PC-9 (cell line): ENCODE data around the gene MRPL3. TPM values are rescaled to one million over a fixed set of nuclear protein-coding genes. Genes with fewer than 3 reads are reported as not detected.

ENCODE experiments used
- BruUV-seq: library from RNA; stranded (reverse); fragments of 400-500 nt; replicated peaks from 2 replicates; lab custom pipeline; 2021; lab: Mats Ljungman, UMichigan
- CTCF ChIA-PET: fragments of 300-600 bp; sonication (Branson Sonifier 250); formaldehyde crosslinking; loops from one replicate; lab custom pipeline; 2022; ENCODE audit warnings: antibody characterized with exemption; lab: Charles Lee
- POLR2A ChIA-PET: fragments of 300-600 bp; sonication (Branson Sonifier 250); formaldehyde crosslinking; loops from one replicate; lab custom pipeline; 2022; ENCODE audit warnings: antibody characterized with exemption; ENCODE audit not compliant: unreplicated experiment; lab: Charles Lee
- DNase-seq, 2 experiments: peaks; one replicate each; pipeline versions ENCODE4 v3.0.0 to v3.0.0-alpha.2; 2015 to 2022; ENCODE audit warnings: mixed read lengths in 1 of 2
- H2AFZ ChIP-seq: fragments of 200-600 bp; sonication (generic); 2 replicates; pipeline ENCODE4 v1.8.1; 2017; ENCODE audit warnings: antibody characterized with exemption
- H3F3A ChIP-seq: fragments of 200-600 bp; sonication (generic); 2 replicates; pipeline ENCODE4 v1.8.1; 2017; ENCODE audit warnings: antibody characterized with exemption, mild to moderate bottlenecking, low read depth; ENCODE audit not compliant: insufficient read depth
- H3K27ac ChIP-seq: fragments of 200-600 bp; sonication (generic); 2 replicates; pipeline ENCODE4 v1.6.1; 2016; ENCODE audit warnings: mixed run types
- H3K27me3 ChIP-seq: fragments of 200-600 bp; sonication (generic); 2 replicates; pipeline ENCODE4 v1.6.1; 2016; ENCODE audit warnings: low read depth, mixed run types; ENCODE audit not compliant: insufficient read depth
- H3K36me3 ChIP-seq: fragments of 200-600 bp; sonication (generic); 2 replicates; pipeline ENCODE4 v1.6.1; 2016; ENCODE audit warnings: low read depth, mixed run types
- H3K4me1 ChIP-seq: fragments of 200-600 bp; sonication (generic); replicated peaks from 2 replicates; pipeline ENCODE4 v1.6.1; 2016; ENCODE audit warnings: mixed run types; ENCODE audit not compliant: insufficient read depth
- H3K4me2 ChIP-seq: fragments of 200-600 bp; sonication (generic); 2 replicates; pipeline ENCODE4 v1.6.1; 2017; ENCODE audit warnings: mixed run types
- H3K4me3 ChIP-seq: fragments of 200-600 bp; sonication (generic); 2 replicates; pipeline ENCODE4 v1.6.1; 2016; ENCODE audit warnings: mixed run types
- H3K79me2 ChIP-seq: fragments of 200-600 bp; sonication (generic); 2 replicates; pipeline ENCODE4 v1.6.1; 2017; ENCODE audit warnings: low read depth, mixed run types
- H3K9me2 ChIP-seq: fragments of 200-600 bp; sonication (generic); 2 replicates; pipeline ENCODE4 v1.8.1; 2017; ENCODE audit warnings: mild to moderate bottlenecking; ENCODE audit not compliant: insufficient read depth
- H3K9me3 ChIP-seq: fragments of 200-600 bp; sonication (generic); 2 replicates; pipeline ENCODE4 v1.8.1; 2016; ENCODE audit warnings: low read depth; ENCODE audit not compliant: insufficient read depth
- H4K20me1 ChIP-seq: fragments of 200-600 bp; sonication (generic); 2 replicates; pipeline ENCODE4 v1.8.1; 2017; ENCODE audit not compliant: insufficient read depth
- EZH2 ChIP-seq: fragments of 200-600 bp; sonication (generic); IDR thresholded peaks from 2 replicates; pipeline ENCODE4 v1.8.0; 2017; ENCODE audit warnings: antibody characterized with exemption, low read depth
- intact Hi-C: fragments of 100-400 bp; cut with micrococcal nuclease; formaldehyde crosslinking; loops from one replicate; pipeline ENCODE4 v1.10.0; 2022; ENCODE audit not compliant: unreplicated experiment
- total RNA-seq: library from RNA; stranded (reverse); gene quantifications from 2 replicates; pipeline ENCODE4 v1.2.3, GENCODE V29; 2021
- TF ChIP-seq, protein P1 (sequence below): fragments of 200-600 bp; sonication (generic); conservative IDR thresholded peaks from 2 replicates; pipeline ENCODE4 v1.6.1; 2017; ENCODE audit warnings: mixed run types, antibody characterized with exemption, mild to moderate bottlenecking, moderate library complexity

The MRPL3 gene
- total RNA-seq, 1 experiment from 2014 or later, result 109 TPM

GRCh38 chr3:131417751-131418150 lies 85.0 kb downstream of the MRPL3 start:
- H3K27me3 ChIP-seq, result no peaks in the 10 kb centered on the region
- no peaks in the 10 kb centered on the region for H3K4me1 ChIP-seq
- H3K4me2 ChIP-seq, result no peak overlapping the region
- no peaks in the 10 kb centered on the region for H3K9me3 ChIP-seq
- DNase-seq, result no peak
- ChIA-PET CTCF (no interaction called here), POLR2A (no interaction called here)
- H3K36me3 ChIP-seq, result no peaks in the 10 kb centered on the region
- no peaks in the 10 kb centered on the region for H3K79me2 ChIP-seq
- H4K20me1 ChIP-seq, result no peaks in the 10 kb centered on the region
- BruUV-seq, result no TSS peak
- no peak overlapping the region for H3K27ac ChIP-seq
- intact Hi-C loops, result no loop called here
- TF ChIP-seq, protein P1, sequence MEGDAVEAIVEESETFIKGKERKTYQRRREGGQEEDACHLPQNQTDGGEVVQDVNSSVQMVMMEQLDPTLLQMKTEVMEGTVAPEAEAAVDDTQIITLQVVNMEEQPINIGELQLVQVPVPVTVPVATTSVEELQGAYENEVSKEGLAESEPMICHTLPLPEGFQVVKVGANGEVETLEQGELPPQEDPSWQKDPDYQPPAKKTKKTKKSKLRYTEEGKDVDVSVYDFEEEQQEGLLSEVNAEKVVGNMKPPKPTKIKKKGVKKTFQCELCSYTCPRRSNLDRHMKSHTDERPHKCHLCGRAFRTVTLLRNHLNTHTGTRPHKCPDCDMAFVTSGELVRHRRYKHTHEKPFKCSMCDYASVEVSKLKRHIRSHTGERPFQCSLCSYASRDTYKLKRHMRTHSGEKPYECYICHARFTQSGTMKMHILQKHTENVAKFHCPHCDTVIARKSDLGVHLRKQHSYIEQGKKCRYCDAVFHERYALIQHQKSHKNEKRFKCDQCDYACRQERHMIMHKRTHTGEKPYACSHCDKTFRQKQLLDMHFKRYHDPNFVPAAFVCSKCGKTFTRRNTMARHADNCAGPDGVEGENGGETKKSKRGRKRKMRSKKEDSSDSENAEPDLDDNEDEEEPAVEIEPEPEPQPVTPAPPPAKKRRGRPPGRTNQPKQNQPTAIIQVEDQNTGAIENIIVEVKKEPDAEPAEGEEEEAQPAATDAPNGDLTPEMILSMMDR, result no peak
- TF ChIP-seq EZH2, result no peak
- no peak overlapping the region for H3K4me3 ChIP-seq
- no peaks in the 10 kb centered on the region for H3K9me2 ChIP-seq
- H2AFZ ChIP-seq, result no peak overlapping the region
- no peaks in the 10 kb centered on the region for H3F3A ChIP-seq

Other genes with a start within 250 kb of the MRPL3 start
- gene NUDT16, start 121.2 kb downstream of the MRPL3 start, total RNA-seq, result 19.4 and 19.5 TPM in 2 replicates